ENCODE measurements around the gene YLPM1.

The YLPM1 gene

DNA sequence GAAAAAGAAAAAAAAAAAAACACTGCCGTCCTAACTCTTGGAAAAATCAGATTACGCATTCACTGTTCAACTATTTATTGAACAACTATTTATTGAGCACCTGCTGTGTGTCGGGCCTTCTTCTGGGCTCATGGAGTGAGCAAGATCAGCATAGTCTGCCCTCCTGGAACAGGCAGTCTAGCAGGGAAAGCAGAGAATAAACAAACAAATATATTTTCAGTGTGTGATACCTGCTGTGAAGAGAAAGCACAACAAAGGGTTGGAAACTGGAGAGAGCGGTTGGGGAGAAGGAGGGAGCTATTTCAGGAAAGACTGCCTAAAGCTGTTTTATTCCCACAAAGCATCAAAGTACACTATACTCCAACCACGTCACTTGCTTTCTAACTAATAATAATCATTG, 102.0 kb downstream of the YLPM1 start:
- no peak overlapping the region for H3K27ac ChIP-seq (ENCODE audit: insufficient read depth, low read length, poor library complexity, severe bottlenecking)
- DNase-seq: no peak
- no peaks in the 10 kb centered on the region for H3K36me3 ChIP-seq (ENCODE audit: control insufficient read depth, insufficient read depth, low read length)
- peaks cover 17% of the 10 kb centered on the region for H3K4me1 ChIP-seq (ENCODE audit: control insufficient read depth, insufficient read depth, low read length, poor library complexity, severe bottlenecking)
- no peaks in the 10 kb centered on the region for H3K27me3 ChIP-seq (replicated peaks; ENCODE audit: control insufficient read depth, insufficient read depth, low read length, poor library complexity, severe bottlenecking)
- H3K4me3 ChIP-seq (ENCODE audit: insufficient read depth, low read depth, low read length, poor library complexity, severe bottlenecking): no peak overlapping the region
- no peaks in the 10 kb centered on the region for H3K9me3 ChIP-seq (ENCODE audit: control insufficient read depth, low read length)

DNA sequence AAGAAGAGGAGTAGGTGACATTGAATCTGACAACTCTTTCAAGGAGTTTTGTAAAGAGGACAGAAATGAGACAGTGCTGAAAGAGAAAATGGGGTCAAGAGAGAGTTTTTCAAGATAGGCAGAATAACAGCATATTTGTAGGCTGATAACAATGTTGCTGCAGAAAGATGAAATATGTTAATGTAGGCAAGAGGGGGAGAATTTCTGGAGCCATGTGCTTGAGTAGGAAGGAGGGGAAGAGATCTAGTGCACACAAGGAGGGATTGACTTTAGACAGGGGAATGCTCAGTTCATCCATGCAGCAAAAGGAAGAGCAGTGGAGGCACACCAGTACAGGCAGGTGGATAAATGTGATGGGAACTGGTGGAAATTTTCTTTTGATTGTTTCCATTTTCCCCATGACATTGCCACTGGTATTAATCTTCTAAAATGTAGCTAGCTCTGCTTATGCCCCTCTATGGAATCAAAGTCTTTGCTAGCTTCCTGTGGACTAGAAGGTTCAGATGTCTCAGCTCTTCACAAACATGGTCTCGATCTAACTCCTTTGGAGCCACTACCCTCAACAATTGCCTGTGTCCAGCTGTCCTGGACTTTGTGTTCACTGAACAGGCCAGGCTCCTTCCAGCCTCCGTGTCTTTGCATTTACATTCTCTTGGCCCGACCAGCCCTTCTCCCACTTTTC, 103.7 kb downstream of the YLPM1 start:
- Histone ChIP-seq H3K36me3 (ENCODE audit: control insufficient read depth, insufficient read depth, low read length) (no peaks in the 10 kb centered on the region), H3K4me3 (ENCODE audit: insufficient read depth, low read depth, low read length, poor library complexity, severe bottlenecking) (no peak overlapping the region), H3K27ac (ENCODE audit: insufficient read depth, low read length, poor library complexity, severe bottlenecking) (no peak overlapping the region), H3K27me3 (replicated peaks; ENCODE audit: control insufficient read depth, insufficient read depth, low read length, poor library complexity, severe bottlenecking) (no peaks in the 10 kb centered on the region), H3K9me3 (ENCODE audit: control insufficient read depth, low read length) (no peaks in the 10 kb centered on the region), H3K4me1 (ENCODE audit: control insufficient read depth, insufficient read depth, low read length, poor library complexity, severe bottlenecking) (peaks cover 13% of the 10 kb centered on the region)
- no peak for DNase-seq

DNA sequence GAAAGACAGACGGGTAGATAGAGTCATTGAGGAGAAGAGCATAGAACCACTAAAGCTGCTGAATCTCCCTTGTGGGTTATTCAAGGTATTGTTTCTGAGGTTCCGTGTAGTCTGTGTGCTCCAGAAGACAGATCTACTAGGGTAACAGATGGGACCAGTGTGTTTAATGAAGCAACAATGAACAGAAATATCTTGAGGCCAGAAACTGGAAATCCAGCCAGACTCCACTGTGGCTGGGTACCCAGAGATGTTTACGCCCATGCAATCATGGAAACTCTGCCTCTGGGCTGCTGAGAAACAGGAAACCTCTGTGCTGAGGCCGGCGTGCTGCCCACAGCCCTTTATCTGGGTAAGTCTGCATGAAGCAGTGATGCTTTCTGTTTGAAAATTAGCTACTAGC, 104.6 kb downstream of the YLPM1 start:
- Histone ChIP-seq H3K9me3 (ENCODE audit: control insufficient read depth, low read length) (no peaks in the 10 kb centered on the region), H3K27ac (ENCODE audit: insufficient read depth, low read length, poor library complexity, severe bottlenecking) (no peak overlapping the region), H3K27me3 (replicated peaks; ENCODE audit: control insufficient read depth, insufficient read depth, low read length, poor library complexity, severe bottlenecking) (no peaks in the 10 kb centered on the region), H3K4me3 (ENCODE audit: insufficient read depth, low read depth, low read length, poor library complexity, severe bottlenecking) (no peak overlapping the region), H3K36me3 (ENCODE audit: control insufficient read depth, insufficient read depth, low read length) (no peaks in the 10 kb centered on the region), H3K4me1 (ENCODE audit: control insufficient read depth, insufficient read depth, low read length, poor library complexity, severe bottlenecking) (peaks cover 13% of the 10 kb centered on the region)
- DNase-seq: peak in 1 of 3 donors; percentile 13

DNA sequence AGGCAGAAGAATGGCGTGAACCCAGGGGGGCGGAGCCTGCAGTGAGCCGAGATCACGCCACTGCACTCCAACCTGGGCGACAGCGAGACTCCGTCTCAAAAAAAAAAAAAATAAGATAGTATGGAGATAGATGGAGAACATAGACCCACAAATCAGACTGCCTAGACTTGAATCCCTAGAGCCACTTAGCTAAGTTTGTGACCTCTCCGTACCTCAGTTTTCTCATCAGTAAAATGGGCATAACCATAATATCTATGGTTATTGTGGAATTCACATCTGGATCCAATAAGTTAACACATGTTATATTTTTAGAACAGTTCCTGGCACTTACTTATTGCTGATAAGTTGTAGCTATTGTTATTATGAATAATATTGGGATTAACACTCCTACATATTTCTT, 105.6 kb downstream of the YLPM1 start:
- H3K36me3 ChIP-seq (ENCODE audit: control insufficient read depth, insufficient read depth, low read length): no peaks in the 10 kb centered on the region
- no peak for DNase-seq
- no peaks in the 10 kb centered on the region for H3K27me3 ChIP-seq (replicated peaks; ENCODE audit: control insufficient read depth, insufficient read depth, low read length, poor library complexity, severe bottlenecking)
- H3K9me3 ChIP-seq (ENCODE audit: control insufficient read depth, low read length): no peaks in the 10 kb centered on the region
- peaks cover 13% of the 10 kb centered on the region for H3K4me1 ChIP-seq (ENCODE audit: control insufficient read depth, insufficient read depth, low read length, poor library complexity, severe bottlenecking)
- H3K27ac ChIP-seq (ENCODE audit: insufficient read depth, low read length, poor library complexity, severe bottlenecking): no peak overlapping the region
- no peak overlapping the region for H3K4me3 ChIP-seq (ENCODE audit: insufficient read depth, low read depth, low read length, poor library complexity, severe bottlenecking)

DNA sequence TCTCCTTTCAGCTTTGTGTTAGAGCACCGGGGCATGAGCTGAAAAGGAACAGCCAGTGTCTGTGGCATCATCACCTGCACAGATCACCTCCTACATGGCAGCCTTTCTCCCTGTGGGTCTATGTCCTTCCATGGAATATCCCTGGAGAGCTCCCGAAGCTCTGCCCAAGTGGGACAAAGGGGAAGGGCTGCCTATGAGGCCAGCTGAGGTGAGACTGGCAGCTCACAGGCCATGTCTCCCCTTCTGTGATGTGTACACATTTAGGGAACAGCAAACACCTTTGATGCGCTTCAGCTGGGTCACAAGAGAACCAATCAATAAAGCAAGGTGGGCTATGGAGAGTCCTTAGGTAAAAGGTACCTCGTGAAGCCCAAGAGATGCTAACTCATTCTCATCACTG, 108.7 kb downstream of the YLPM1 start:
- Histone ChIP-seq H3K36me3 (ENCODE audit: control insufficient read depth, insufficient read depth, low read length) (no peaks in the 10 kb centered on the region), H3K4me3 (ENCODE audit: insufficient read depth, low read depth, low read length, poor library complexity, severe bottlenecking) (no peak overlapping the region), H3K9me3 (ENCODE audit: control insufficient read depth, low read length) (no peaks in the 10 kb centered on the region), H3K27me3 (replicated peaks; ENCODE audit: control insufficient read depth, insufficient read depth, low read length, poor library complexity, severe bottlenecking) (no peaks in the 10 kb centered on the region), H3K4me1 (ENCODE audit: control insufficient read depth, insufficient read depth, low read length, poor library complexity, severe bottlenecking) (peaks cover 26% of the 10 kb centered on the region), H3K27ac (ENCODE audit: insufficient read depth, low read length, poor library complexity, severe bottlenecking) (no peak overlapping the region)
- no peak for DNase-seq

DNA sequence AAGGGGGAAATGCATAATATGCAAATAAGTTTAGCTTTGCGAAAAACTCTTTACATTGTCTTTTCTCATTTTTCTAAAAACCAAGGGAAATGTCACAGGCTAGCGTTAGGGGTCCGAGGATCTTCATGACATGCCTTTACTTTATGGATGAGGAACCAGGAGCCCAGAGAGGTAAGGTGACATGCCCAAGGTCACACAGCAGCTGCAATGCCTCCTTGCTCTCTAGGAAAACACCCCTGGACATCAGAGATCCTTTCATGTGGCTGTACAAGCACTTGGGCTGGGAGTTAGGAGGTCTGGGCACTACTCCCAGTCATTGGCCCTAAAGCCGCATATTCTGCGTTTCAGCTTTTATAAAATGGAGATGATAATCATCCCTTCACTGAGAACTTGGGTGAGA, 112.1 kb downstream of the YLPM1 start:
- Histone ChIP-seq H3K36me3 (ENCODE audit: control insufficient read depth, insufficient read depth, low read length) (no peaks in the 10 kb centered on the region), H3K4me3 (ENCODE audit: insufficient read depth, low read depth, low read length, poor library complexity, severe bottlenecking) (no peak overlapping the region), H3K9me3 (ENCODE audit: control insufficient read depth, low read length) (no peaks in the 10 kb centered on the region), H3K4me1 (ENCODE audit: control insufficient read depth, insufficient read depth, low read length, poor library complexity, severe bottlenecking) (peaks cover 14% of the 10 kb centered on the region), H3K27ac (ENCODE audit: insufficient read depth, low read length, poor library complexity, severe bottlenecking) (no peak overlapping the region), H3K27me3 (replicated peaks; ENCODE audit: control insufficient read depth, insufficient read depth, low read length, poor library complexity, severe bottlenecking) (no peaks in the 10 kb centered on the region)
- DNase-seq: no peak

DNA sequence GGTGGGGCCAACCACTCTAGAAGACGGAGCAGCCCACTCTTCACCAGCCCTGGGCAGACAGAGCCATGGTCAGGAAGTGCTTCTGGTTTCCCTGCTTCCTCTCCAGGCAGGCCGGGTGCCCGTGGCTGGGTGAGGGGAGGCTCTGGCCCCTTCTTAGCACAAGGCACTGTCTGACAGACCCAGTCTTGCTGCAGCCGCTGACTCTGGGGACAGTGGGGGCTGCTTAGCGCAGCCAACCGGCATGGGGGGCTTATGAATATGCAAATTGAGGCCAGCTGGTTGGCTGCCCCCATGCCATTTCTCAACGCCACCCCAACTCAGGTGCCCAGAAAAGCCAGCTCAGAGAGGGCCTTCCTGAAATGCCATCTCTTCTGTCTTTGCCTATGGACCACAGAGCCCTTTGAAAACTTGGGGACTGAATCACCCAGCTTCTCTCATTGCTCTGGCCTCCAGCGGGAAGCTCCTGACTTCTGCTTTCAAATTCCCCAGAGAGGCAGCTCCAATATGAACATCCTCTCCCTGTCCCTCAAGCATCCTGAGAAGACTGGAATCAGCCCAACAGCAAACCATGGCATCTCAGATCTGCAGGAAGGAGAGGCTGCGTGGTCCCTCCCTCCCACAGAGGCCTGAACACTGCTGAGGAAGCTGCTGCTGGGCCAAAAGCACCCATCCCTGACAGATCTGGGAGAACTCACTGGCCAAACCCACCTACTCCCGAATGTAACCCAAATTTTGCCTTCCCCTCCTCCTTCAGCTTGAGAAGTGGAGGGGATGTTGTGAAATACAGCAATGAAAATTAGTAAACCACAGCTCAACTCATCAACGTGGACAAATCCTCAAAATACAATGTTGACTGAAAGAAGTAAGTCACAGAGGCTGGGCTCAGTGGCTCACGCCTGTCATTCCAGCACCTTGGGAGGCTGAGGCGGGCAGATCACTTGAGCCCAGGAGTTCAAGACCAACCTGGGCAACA, 113.1 kb downstream of the YLPM1 start, which contains the start of gene PROX2:
TSS of gene PROX2 (minus strand) at position 205 of the 973 bp plus-strand sequence. CDS start 12,311 bp downstream, outside the sequence.
- Histone ChIP-seq H3K27ac (ENCODE audit: insufficient read depth, low read length, poor library complexity, severe bottlenecking) (no peak within 1 kb of the TSS), H3K36me3 (ENCODE audit: control insufficient read depth, insufficient read depth, low read length) (no peaks in the 10 kb centered on the region), H3K4me3 (ENCODE audit: insufficient read depth, low read depth, low read length, poor library complexity, severe bottlenecking) (no peak within 1 kb of the TSS), H3K27me3 (replicated peaks; ENCODE audit: control insufficient read depth, insufficient read depth, low read length, poor library complexity, severe bottlenecking) (no peaks in the 10 kb centered on the region), H3K9me3 (ENCODE audit: control insufficient read depth, low read length) (no peaks in the 10 kb centered on the region), H3K4me1 (ENCODE audit: control insufficient read depth, insufficient read depth, low read length, poor library complexity, severe bottlenecking) (peaks cover 19% of the 10 kb centered on the region)
- DNase-seq: peak in 1 of 3 donors; percentile 3

DNA sequence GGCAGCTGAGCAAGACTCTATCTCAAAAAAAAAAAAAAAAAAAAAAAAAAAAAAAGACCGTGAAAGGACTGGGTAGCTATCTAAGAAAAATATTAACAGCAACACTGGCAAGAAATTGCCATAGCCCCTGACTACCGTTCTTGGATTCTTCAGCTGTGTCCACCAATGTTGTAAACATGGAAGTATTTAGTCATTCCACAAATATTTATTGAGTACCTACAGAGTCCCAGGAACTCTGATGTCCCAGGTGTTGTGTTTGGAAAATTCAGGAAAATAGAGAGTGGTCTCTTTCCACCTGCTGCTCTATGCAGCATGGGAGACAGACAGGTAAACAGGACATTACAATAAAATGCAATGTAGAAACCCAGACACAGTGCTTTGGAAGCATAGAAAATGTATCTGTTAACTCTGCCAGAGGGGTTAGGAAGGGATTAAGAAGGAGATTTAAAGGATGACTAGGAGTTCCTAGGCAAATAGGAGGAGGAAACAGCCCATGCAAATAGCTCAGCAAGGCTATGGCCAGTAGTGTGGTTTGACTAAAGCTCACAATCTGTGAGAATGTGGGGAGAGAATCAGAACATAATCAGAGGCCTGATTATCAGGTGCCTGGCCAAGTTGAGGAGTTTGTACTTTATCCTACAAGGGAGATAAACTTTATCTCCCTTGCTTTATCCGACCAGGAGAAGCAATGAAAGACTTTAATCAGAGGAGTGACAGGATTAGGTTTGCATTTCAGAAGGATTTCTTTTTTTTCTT, 116.5 kb downstream of the YLPM1 start:
- no peak for DNase-seq
- Histone ChIP-seq H3K4me3 (ENCODE audit: insufficient read depth, low read depth, low read length, poor library complexity, severe bottlenecking) (no peak overlapping the region), H3K27ac (ENCODE audit: insufficient read depth, low read length, poor library complexity, severe bottlenecking) (peak overlapping the region; percentile 23), H3K4me1 (ENCODE audit: control insufficient read depth, insufficient read depth, low read length, poor library complexity, severe bottlenecking) (peaks cover 26% of the 10 kb centered on the region), H3K9me3 (ENCODE audit: control insufficient read depth, low read length) (no peaks in the 10 kb centered on the region), H3K27me3 (replicated peaks; ENCODE audit: control insufficient read depth, insufficient read depth, low read length, poor library complexity, severe bottlenecking) (no peaks in the 10 kb centered on the region), H3K36me3 (ENCODE audit: control insufficient read depth, insufficient read depth, low read length) (no peaks in the 10 kb centered on the region)

DNA sequence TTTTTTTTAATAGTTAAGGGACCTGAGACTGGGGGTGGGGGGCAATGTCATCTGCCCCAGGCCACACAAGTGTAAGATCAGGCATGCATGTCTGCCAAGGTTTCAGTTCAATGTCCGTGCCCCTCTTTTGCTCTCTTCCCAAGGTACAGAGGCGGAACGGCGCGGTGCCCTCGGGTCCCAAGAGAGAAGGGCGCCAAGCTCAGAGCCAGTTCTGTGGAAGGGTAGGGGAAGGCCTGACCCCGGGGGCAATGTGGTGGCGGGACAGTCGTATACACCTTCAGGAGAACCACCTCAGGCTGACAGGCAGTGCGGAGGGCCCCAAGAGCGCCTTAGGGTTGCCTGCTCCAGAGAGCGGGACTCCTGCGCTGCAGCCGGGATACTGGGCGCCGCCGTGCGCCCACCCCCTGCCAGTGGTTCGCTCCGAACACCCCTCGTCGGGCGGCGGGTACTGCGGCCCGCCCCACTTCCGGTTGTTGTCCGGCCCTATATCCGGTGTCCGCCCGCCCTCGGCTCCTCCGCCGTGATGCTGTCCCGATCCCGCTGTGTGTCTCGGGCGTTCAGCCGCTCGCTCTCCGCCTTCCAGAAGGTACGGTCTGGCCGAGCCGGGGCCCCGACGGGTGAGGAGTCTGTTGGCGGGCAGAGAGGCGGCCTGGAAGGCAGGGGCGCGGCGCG, 118.5 kb downstream of the YLPM1 start, which contains the start of gene DLST:
TSS of gene DLST (plus strand) at position 486 of the 672 bp plus-strand sequence. CDS start at position 524, 38 bp downstream.
- peak; percentile 69 to 78 (median 72) for DNase-seq
- H3K36me3 ChIP-seq (ENCODE audit: control insufficient read depth, insufficient read depth, low read length): no peaks in the 10 kb centered on the region
- no peaks in the 10 kb centered on the region for H3K27me3 ChIP-seq (replicated peaks; ENCODE audit: control insufficient read depth, insufficient read depth, low read length, poor library complexity, severe bottlenecking)
- peak within 1 kb of the TSS; percentile 93 for H3K27ac ChIP-seq (ENCODE audit: insufficient read depth, low read length, poor library complexity, severe bottlenecking)
- H3K4me3 ChIP-seq (ENCODE audit: insufficient read depth, low read depth, low read length, poor library complexity, severe bottlenecking): peak within 1 kb of the TSS; percentile 90
- peaks cover 18% of the 10 kb centered on the region for H3K4me1 ChIP-seq (ENCODE audit: control insufficient read depth, insufficient read depth, low read length, poor library complexity, severe bottlenecking)
- H3K9me3 ChIP-seq (ENCODE audit: control insufficient read depth, low read length): no peaks in the 10 kb centered on the region
